Measurements from ENCODE around the gene KLHL29.

KLHL29 gene

GRCh38 chr2:23698116-23698693 lies 313.2 kb downstream of the KLHL29 start:
- in situ Hi-C loops (cut with HindIII; ENCODE audit: low sequenced_read_pairs): no loop called here

DNA sequence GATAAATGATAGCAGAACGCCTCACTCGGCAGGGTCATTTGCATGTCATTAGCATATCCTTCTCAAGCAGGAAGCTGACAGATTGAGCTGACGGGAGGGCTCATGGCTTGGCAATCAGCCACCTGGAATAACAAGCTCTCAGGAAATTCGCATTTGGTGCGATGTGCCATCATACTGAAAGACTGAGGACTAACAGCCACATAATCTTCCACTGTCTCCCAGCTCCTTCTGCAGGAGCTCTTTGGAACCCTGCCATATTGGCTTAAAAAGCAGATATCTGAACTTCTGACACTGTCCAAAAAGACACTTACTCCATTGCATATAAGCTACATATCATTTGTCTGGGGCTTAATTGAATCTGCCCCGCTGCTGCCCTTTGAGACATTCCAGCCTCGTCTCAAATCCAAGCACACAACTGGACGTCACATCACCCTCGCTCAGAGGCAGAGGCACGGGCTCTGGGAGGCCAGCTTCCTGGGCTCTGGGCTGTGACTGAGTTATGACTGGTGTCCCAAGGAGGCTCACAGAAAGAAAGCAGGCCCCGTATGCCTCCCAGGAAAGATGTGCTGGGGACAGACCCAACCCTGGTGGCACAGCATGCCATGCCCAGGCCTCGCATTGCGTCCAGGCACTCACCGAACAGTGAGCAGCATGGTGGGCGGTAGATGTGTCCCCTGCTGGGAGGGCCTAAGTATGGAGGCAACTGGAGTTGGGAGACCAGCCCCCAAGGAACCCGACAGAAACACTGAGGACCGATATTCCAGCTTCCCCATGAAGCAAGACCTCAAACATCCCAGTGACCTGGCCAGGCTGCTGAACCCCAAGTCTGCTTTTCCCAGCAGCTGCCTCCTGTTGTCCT lies 314.0 kb downstream of the KLHL29 start:
- in situ Hi-C loops (cut with HindIII; ENCODE audit: low sequenced_read_pairs): no loop called here

- in situ Hi-C loops (cut with HindIII; ENCODE audit: low sequenced_read_pairs): no loop called here
Observed at GRCh38 chr2:23699580-23699925, 314.6 kb downstream of the KLHL29 start.

DNA sequence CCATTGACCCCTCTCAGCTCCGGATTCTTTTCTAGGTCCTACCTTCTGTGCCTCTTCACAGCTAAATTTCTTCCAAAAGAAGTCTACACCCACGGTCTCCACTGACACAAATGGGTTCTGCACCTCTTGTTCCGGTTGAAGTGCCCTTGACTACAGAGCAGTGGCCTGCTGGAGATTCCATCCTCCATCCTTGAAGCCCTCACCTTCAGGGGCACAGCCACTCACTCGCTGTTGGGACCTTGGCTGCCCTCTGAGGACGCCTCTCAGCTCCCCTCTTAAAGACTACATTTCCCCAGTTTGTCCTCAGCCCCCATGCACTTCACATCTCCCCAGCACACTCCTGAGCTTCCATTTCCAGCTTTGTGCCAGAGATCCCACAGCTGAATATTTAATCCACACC lies 315.6 kb downstream of the KLHL29 start:
- in situ Hi-C loops (cut with HindIII; ENCODE audit: low sequenced_read_pairs): no loop called here

- in situ Hi-C loops (cut with HindIII; ENCODE audit: low sequenced_read_pairs): no loop called here
Observed at GRCh38 chr2:23703037-23703582, 318.1 kb downstream of the KLHL29 start.

GRCh38 chr2:23703583-23704385 lies 318.8 kb downstream of the KLHL29 start:
- in situ Hi-C loops (cut with HindIII; ENCODE audit: low sequenced_read_pairs): no loop called here

DNA sequence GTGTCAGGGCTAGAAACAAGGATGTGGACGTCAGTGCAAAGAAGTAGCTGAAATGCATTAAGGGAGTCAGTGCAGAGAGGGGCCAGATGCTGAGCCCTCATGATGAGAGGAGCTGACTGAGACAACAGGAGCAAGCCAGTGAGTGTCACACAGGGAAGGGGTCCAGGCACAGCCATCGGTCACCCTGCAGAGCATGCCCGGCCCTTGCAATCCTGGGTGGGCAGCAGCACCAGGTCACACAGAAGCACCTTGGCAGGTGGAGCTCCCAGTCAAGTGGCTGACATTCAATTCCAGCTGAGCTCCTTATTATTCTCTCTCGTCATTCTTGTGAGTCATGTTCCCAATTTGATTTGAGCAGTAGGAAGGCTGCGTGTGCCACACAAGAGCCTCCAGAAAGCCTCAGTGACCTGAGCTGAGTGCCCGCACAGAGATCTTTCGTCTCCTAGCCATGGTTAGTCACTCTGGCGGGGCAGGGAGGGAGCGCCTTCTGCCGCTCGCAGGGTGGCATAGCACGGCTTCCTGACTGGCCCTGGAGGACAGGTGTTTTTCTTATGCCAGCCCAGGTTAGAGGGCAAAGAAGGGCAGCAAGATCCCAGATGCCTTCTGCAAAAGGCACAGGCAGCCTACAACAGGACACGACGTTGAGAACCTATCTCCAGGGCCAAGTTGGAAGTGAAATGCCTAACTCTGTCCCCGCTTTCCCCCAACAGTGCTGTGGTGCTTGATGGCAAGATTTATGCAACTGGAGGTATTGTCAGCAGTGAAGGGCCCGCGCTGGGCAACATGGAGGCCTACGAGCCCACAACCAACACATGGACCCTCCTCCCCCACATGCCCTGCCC lies 321.0 kb downstream of the KLHL29 start:
- in situ Hi-C loops (cut with HindIII; ENCODE audit: low sequenced_read_pairs): loop anchor here (5.0 kb wide), 1 partner anchor 41 kb away; no protein-coding TSS in a partner anchor

DNA sequence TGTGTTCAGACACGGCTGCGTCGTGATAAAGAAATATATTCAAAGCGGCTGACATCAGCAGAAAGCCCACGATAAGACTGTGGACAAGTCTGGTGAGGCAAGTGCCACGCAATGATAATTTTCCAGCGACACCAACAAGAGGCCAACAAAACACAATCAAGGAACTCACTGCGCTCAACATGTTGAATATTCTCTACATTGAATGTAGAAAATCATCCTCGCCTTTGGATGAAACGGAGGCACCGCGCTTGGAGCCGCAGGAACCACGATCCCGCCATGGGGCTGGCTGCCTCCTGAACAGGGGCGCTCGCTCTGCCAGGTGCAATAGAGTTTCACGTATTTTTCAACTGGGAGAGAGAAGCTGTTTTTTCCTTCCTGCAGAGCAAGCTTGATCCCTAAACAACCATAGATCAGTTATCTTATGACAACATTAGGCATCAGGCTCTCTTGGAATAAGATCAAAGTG lies 321.7 kb downstream of the KLHL29 start:
- in situ Hi-C loops (cut with HindIII; ENCODE audit: low sequenced_read_pairs): loop anchor here (5.0 kb wide), 1 partner anchor 41 kb away; no protein-coding TSS in a partner anchor

- in situ Hi-C loops (cut with HindIII; ENCODE audit: low sequenced_read_pairs): loop anchor here (5.0 kb wide), 1 partner anchor 40 kb away; no protein-coding TSS in a partner anchor
Observed at GRCh38 chr2:23707096-23707495, 322.1 kb downstream of the KLHL29 start.

- in situ Hi-C loops (cut with HindIII; ENCODE audit: low sequenced_read_pairs): loop anchor here (5.0 kb wide), 1 partner anchor 39 kb away; no protein-coding TSS in a partner anchor
Observed at GRCh38 chr2:23708771-23709170, 323.8 kb downstream of the KLHL29 start.

DNA sequence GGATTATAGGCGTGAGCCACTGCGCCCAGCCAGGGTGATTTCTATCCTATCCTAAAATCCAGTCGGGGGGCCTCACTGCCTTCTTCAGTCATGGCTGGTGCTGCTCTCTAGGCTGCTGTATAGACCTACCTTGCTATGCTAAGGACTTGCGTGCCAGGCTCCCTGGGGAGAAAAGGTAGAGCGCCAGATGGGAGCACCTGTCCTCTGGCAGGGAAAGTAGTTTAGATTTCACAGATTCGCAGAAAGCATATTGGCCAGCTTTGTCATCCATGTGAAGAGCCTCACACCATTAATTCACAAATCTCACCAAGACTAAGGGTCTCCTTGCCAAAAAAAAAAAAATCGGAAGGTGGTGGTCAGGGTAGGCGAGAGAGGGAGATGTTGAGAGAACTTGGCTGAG lies 324.3 kb downstream of the KLHL29 start:
- in situ Hi-C loops (cut with HindIII; ENCODE audit: low sequenced_read_pairs): loop anchor here (5.0 kb wide), 1 partner anchor 38 kb away; no protein-coding TSS in a partner anchor

DNA sequence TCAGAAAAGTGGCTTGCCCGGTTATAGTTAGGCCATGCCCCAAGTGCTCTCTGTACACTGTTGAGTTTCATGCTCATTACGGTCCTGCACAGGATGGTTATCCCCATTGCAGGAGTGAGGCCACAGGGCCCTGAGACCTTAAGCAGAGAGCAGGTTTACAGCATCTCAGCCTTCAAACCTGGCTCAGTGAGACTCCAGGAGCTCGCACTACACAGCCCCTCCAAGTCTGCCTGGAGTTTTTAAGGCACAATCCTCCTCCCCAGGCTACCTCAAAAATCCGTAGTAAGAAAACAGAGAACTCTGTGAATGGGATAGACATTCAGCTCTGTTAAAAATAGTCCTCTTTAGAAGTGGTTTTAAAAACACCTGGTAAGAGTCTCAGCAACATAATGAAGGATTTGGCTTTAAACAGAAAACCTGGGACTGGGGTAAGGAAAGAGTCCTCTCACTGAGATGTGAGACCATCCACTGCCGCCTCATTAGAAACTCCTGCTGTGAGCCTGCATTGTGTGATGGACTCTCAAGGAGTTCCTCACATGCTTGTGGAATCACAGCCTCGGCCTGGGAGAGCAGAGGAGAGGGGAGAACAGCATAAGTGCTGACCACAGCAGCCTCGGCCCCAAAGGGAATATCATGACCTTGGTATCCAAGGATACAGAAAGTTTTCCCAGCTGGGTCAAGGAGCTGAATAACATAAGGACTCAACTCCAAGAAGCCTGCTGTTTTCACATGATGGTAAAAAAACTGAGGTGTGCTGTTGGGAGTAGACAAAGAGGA lies 327.2 kb downstream of the KLHL29 start:
- in situ Hi-C loops (cut with HindIII; ENCODE audit: low sequenced_read_pairs): no loop called here

DNA sequence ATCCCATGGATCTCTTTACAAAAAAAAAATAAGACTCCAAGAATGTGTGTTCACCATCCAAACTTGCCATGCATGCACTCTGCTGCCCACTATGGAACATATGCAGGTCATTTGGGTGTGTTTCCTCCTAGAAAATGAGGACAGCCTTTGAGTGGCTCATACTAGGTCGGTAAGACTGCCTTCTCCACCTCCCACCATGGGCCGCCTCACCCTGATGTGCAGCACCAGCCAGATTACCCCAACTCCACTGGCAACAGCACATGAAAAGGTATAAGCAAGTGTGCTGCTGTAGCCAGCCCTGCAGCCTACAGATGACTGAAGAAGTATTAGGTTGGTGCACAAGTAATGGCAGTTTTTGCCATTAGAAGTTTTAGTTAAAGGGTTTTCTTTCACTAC lies 327.8 kb downstream of the KLHL29 start:
- in situ Hi-C loops (cut with HindIII; ENCODE audit: low sequenced_read_pairs): no loop called here

GRCh38 chr2:23713351-23713750 lies 328.4 kb downstream of the KLHL29 start:
- in situ Hi-C loops (cut with HindIII; ENCODE audit: low sequenced_read_pairs): no loop called here

DNA sequence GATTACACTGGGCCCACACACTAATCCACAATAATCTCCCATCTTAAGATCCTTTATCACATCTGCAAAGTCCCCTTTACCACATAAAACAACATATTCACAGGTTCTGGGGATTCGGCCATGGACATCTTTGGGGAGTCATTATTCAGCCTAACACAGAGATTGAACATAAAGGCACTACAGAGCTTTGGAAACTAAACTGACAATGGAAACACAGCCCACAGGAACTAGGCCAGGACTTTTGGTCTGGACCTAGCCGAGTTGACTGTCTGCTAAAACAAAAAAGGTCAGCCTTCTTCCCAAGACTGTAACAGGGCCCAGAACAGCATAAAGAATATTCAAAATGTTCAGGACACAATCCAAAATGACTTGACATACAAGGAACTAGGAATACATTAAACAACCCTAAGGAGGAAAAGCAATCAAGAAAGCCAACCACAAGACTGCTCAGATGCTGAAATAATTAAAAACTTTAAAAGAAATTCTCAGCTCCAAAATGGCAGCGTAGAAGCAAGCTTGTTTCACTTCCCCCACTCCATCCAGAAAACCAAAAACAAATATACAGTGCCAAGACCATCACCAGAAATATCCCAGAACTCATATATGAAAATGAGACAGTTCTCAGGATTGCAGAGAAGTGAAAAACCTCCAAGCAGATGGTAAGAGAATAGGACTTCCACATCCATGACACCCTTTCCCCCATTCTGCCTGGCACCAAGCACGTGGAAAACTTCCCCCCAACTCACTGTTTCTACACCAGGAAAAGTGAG lies 334.1 kb downstream of the KLHL29 start:
- in situ Hi-C loops (cut with HindIII; ENCODE audit: low sequenced_read_pairs): no loop called here

- in situ Hi-C loops (cut with HindIII; ENCODE audit: low sequenced_read_pairs): no loop called here
Observed at GRCh38 chr2:23719716-23720115, 334.7 kb downstream of the KLHL29 start.

GRCh38 chr2:23720705-23721453 lies 335.9 kb downstream of the KLHL29 start:
- in situ Hi-C loops (cut with HindIII; ENCODE audit: low sequenced_read_pairs): no loop called here

GRCh38 chr2:23721454-23721826 lies 336.5 kb downstream of the KLHL29 start:
- in situ Hi-C loops (cut with HindIII; ENCODE audit: low sequenced_read_pairs): no loop called here
